Stimulated activated effector memory CD8-positive, alpha-beta T cell treated with anti-CD3 and anti-CD28 coated beads, Interleukin-12 subunit alpha, Interleukin-12 subunit beta, amount 100 ng/mL, for 72 hours (primary cell): Measurements from ENCODE around the gene TIMM9.
"Not testable (repeated sequence)": the region's sequence is repeated elsewhere in the genome, so short reads cannot be mapped to it uniquely, and the experiment has no call there.

Source experiments
- ATAC-seq: fragments of 150-1000 bp; cut with Tn5 transposase; 2 replicates; pipeline ENCODE4 v1.10.0; 2021
- DNase-seq, 2 donors: peaks; one replicate each; pipeline ENCODE4 v3.0.0; 2021 to 2022; ENCODE audit warnings: low spot score in 2 of 2
- H3K27ac Mint-ChIP-seq: one replicate; pipeline ENCODE4 v1.8.0; 2022; ENCODE audit warnings: mild to moderate bottlenecking, mixed read lengths
- H3K36me3 Mint-ChIP-seq: one replicate; pipeline ENCODE4 v1.8.0; 2022; ENCODE audit warnings: mild to moderate bottlenecking, mixed read lengths
- H3K4me1 Mint-ChIP-seq: one replicate; pipeline ENCODE4 v1.8.0; 2022; ENCODE audit warnings: mixed read lengths
- H3K4me3 Mint-ChIP-seq: one replicate; pipeline ENCODE4 v1.8.0; 2022; ENCODE audit warnings: mild to moderate bottlenecking, mixed read lengths
- H3K9me3 Mint-ChIP-seq: one replicate; pipeline ENCODE4 v1.8.0; 2022; ENCODE audit warnings: mixed read lengths

Gene TIMM9

DNA sequence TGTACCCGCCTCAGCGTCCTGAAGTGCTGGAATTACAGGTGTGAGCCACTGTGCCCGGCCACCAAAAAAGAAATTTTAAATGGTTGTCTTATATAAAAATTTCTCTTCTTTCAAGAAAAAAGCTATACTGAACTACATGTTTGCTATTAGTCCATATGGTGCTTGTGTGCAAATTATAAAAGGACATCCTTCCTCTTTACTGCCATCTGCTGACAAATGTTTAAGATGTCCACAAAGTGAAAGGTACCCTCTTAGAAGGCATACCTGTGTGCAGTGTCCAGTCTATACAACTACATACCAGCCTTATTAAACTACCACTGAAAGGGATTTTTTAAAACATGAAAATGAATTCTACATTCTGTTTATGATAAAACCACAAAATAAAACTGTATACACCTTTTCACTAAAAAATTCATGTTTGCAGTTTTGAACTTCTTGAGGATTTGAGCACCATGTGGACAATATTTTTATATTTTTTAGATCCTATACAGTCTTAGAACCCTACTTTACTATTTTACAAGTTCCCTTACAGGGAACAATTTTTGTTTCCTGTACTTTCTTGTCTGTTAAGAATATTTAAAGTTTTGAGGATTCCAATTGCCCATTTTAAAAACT lies 64.4 kb downstream of the TIMM9 start:
- DNase-seq (no peak), ATAC-seq (peak; percentile 39)
- Mint-ChIP-seq H3K4me1 (no peaks in the 10 kb centered on the region), H3K36me3 (peaks cover 90% of the 10 kb centered on the region), H3K9me3 (no peaks in the 10 kb centered on the region), H3K4me3 (no peak overlapping the region), H3K27ac (no peak overlapping the region)

- not testable (repeated sequence) for H3K4me3 Mint-ChIP-seq, H3K27ac Mint-ChIP-seq, DNase-seq, ATAC-seq, H3K4me1 Mint-ChIP-seq, H3K9me3 Mint-ChIP-seq
- peaks cover 84% of the 10 kb centered on the region for H3K36me3 Mint-ChIP-seq
Observed at GRCh38 chr14:58362272-58362671, 65.1 kb downstream of the TIMM9 start.
